Skin of body (tissue), 2 donors: ENCODE data around the gene RBM24. TPM values are rescaled to one million over a fixed set of nuclear protein-coding genes. Genes with fewer than 3 reads are reported as not detected.
A peak's percentile ranks its signal among the peaks of the same experiment; 100 is the strongest.
"Not testable (repeated sequence)": the region's sequence is repeated elsewhere in the genome, so short reads cannot be mapped to it uniquely, and the experiment has no call there.

ENCODE experiments used
- DNase-seq: peaks from one replicate; lab custom pipeline; 2025; lab: John Stamatoyannopoulos, UW
- total RNA-seq: library from RNA; depleted of rRNA; stranded (reverse); fragments of >200 nt; gene quantifications from one replicate; pipeline ENCODE4 v1.2.3, GENCODE V29; 2014

The RBM24 gene
- total RNA-seq, 1 donor from 2014 or later, result 25.8 TPM

DNA sequence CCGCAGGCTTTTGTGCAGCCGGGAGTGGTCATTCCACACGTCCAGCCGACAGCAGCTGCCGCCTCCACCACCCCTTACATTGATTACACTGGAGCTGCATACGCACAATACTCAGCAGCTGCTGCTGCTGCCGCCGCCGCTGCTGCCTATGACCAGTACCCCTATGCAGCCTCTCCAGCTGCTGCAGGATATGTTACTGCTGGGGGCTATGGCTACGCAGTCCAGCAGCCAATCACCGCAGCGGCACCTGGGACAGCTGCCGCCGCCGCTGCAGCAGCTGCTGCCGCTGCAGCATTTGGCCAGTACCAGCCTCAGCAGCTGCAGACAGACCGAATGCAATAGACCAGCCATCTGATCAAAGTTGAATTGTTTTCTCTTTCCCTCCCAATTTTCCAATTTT is 10.6 kb downstream of the RBM24 start:
- DNase-seq, result no peak

DNA sequence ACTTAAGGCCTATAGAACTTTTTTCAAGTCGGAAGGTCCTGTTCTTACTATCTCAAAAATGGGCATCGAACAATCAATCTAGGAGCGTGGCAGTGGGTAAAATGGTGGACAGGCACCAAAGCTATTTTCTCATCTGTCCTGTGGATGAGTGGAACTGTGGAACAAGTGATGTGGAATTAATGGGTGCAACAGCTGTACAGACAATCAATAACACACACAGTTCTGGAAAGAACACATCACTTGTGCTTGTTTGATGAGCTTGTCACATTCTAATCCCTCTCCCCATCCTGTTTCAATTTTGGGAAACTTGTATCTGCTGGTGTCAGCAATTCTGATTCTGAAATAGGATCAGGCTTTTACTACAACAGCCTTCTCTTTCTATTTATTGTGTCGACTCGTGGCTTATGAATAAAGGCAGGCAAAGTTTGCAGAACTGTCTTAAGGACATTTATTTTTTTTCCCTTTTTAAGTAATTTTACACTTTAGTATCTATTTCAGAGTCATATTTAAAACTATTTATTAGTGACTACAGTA is 11.5 kb downstream of the RBM24 start:
- DNase-seq, result peak; percentile 84

GRCh38 chr6:17293395-17293794 is 12.2 kb downstream of the RBM24 start:
- DNase-seq, result no peak

GRCh38 chr6:17297271-17298080 is 16.3 kb downstream of the RBM24 start:
- no peak for DNase-seq

- no peak for DNase-seq
Measured at GRCh38 chr6:17298257-17298656, 17.1 kb downstream of the RBM24 start.

GRCh38 chr6:17299222-17299621 is 18.1 kb downstream of the RBM24 start:
- no peak for DNase-seq

GRCh38 chr6:17299750-17300149 is 18.6 kb downstream of the RBM24 start:
- DNase-seq, result no peak

- no peak for DNase-seq
Measured at GRCh38 chr6:17300637-17301036, 19.5 kb downstream of the RBM24 start.

DNA sequence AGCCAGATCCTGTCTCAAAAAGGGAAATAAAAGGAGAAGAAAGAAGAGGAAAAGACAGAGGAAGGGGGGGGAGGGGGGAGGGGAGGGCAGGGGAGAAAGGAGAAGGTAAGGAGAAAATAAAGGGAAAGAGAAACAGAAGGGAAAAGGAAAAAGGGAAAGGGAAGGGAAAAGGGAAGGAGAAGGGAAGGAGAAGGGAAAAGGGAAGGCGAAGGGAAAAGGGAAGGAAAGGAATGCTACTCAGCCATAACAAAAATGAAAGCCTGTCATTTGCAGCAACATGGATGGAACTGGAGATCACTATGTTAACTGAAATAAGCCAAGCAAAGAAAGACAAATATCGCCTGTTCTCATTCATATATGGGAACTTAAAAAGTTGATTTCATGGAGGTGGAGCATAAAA is 22.3 kb downstream of the RBM24 start:
- no peak for DNase-seq

- no peak for DNase-seq
Measured at GRCh38 chr6:17305219-17306001, 24.2 kb downstream of the RBM24 start.

- no peak for DNase-seq
Measured at GRCh38 chr6:17311595-17312311, 30.6 kb downstream of the RBM24 start.

GRCh38 chr6:17313238-17313637 is 32.1 kb downstream of the RBM24 start:
- not testable (repeated sequence) for DNase-seq

GRCh38 chr6:17313971-17314370 is 32.8 kb downstream of the RBM24 start:
- DNase-seq, result no peak

DNA sequence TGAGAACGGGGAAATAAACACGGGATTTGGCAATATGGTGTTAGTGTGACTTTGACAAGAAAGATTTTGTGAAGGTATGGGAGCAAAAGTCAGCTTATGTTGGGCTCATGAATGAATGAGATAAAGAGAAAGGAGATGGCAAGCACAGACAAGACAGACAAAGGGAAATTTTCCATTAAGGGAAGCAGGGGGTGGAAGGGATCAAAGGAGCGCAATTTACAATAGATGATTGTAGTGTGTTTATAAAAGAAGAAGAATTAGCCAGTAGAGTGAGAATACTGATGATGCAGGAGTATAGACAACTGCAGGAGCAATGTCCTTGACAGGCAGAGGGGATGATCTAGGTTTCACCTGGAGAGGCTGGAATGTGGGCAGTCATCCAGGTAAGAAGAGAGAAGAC is 34.1 kb downstream of the RBM24 start:
- no peak for DNase-seq

DNA sequence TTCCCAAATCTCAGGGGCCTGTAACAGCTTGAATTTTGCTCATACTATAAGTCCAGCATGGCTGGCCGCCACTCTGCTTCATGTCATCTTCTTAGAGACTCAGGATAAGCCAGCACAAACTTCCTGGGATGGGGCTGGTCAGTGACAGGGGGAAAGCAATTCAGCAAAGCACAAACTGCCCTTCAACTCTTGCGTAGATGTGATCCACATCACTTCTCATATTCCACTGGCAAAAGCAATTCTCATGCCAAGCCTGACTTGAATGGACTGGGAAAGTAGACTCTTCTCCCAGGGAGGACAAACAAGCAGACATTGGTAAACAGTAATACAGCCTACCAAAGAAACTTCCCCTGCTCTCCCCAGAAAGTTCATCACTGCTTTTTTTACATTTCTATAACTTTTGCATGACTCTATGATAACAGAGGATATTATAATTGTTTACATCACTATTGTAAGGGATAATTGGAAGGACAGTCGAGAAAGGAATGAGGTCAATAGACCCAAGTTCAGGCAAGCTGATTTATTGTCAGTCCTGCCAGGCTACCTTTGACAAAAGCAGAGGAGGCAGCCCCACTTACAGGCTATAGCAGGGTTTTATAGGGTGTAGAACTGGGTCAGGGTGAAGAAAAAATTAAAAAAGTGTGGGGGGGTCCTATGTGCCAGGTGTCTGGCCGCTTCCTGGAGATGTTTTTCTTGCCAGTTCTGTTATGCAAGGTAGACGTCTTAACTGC is 37.4 kb downstream of the RBM24 start:
- DNase-seq, result no peak

- not testable (repeated sequence) for DNase-seq
Measured at GRCh38 chr6:17320266-17320665, 39.1 kb downstream of the RBM24 start.

GRCh38 chr6:17331238-17331637 is 50.1 kb downstream of the RBM24 start:
- no peak for DNase-seq

- DNase-seq, result no peak
Measured at GRCh38 chr6:17334265-17334664, 53.1 kb downstream of the RBM24 start.

GRCh38 chr6:17336425-17336824 is 55.3 kb downstream of the RBM24 start:
- DNase-seq, result no peak

DNA sequence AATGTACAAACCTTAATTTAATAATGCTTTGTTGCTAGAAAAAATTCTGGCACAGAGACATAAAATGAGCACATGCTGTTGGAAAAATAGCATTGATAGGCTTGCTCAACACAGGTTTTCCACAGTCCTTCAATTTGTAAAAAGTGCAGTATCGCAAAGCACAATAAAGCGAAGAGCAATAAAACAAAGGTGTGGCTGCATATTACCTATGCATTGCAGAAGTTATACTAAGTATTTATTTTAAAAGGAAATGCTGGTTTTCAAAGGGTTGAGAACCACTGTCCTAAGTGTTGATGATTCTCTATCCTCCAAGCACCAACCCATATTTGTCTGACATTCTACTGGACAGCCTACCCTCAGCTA is 58.1 kb downstream of the RBM24 start:
- no peak for DNase-seq

GRCh38 chr6:17341117-17341805 is 60.1 kb downstream of the RBM24 start:
- DNase-seq, result no peak
